K562 (cell line): Measurements from ENCODE around the gene TTC16. TPM values are rescaled to one million over a fixed set of nuclear protein-coding genes. Genes with fewer than 3 reads are reported as not detected.

Experiments
- PHF20 ChIP-seq: fragments of 450-650 bp; IDR thresholded peaks from 2 replicates; pipeline ENCODE4 v1.6.1; 2018; ENCODE audit not compliant: partially characterized antibody
- TCF7 ChIP-seq: sonication (generic); IDR thresholded peaks from 2 replicates; pipeline ENCODE4 v1.6.1; 2016; ENCODE audit warnings: antibody characterized with exemption, borderline replicate concordance
- ZNF347 ChIP-seq: fragments of 450-650 bp; formaldehyde crosslinking; IDR thresholded peaks from 2 replicates; pipeline ENCODE4 v1.4.0; 2020; ENCODE audit warnings: low read depth, mild to moderate bottlenecking, moderate library complexity
- polyA plus RNA-seq, 8 experiments: library from polyadenylated mRNA; depleted of rRNA in 4 of 8; stranded (reverse) in 5 of 8; unstranded in 3 of 8; fragments of >200 nt; fragmentation: Nextera tagmentation in 2 of 8; fragmentation: Illumina TruSeq in 1 of 8; extraction: Ambion mirVana in 2 of 8; extraction: Trizol in 1 of 8; gene quantifications; 2 replicates each; pipeline versions ENCODE4 v1.2.1 to v1.2.3, GENCODE V29; 2011 to 2014; ENCODE audit warnings: inconsistent platforms in 1 of 8, missing spikeins in 1 of 8
- total RNA-seq, 7 experiments: library from RNA; depleted of rRNA in 6 of 7; stranded (reverse); fragments of >200 nt in 6 of 7; fragmentation: Illumina TruSeq in 2 of 7; extraction: Trizol in 2 of 7; gene quantifications; 2 replicates each; pipeline versions ENCODE4 v1.2.1 to v1.2.3, GENCODE V29; 2011 to 2021; ENCODE audit warnings: low replicate concordance in 1 of 7
- TF ChIP-seq, protein P1 (sequence below): fragments of 250-450 bp; sonication (Bioruptor Pico); IDR thresholded peaks from 2 replicates; pipeline ENCODE4 v1.4.0; 2020

The TTC16 gene
- total and polyA plus RNA-seq, 9 of the 15 experiments (the other 6 are each of a cell fraction or from before 2014, with no cell fraction given), result 0.11 TPM; not detected in 8

DNA sequence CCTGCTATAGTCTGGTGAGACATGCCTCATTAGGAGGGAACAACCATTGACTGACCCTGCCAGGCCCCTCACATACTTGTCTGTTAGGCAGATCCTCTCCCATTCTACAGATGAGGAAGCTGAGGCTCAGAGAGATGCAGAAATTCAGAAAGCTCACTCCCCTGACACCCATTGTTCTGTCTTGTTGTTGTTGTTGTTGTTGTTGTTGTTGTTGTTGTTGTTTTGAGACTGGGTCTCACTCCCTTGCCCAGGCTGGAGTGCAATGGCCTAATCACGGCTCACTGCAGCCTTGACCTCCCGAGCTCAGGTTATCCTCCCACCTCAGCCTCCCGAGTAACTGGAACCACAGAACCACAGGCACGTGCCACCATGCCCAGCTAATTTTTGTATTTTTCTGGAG is 22.2 kb upstream of the TTC16 start (continued):
- TF ChIP-seq, protein P1, sequence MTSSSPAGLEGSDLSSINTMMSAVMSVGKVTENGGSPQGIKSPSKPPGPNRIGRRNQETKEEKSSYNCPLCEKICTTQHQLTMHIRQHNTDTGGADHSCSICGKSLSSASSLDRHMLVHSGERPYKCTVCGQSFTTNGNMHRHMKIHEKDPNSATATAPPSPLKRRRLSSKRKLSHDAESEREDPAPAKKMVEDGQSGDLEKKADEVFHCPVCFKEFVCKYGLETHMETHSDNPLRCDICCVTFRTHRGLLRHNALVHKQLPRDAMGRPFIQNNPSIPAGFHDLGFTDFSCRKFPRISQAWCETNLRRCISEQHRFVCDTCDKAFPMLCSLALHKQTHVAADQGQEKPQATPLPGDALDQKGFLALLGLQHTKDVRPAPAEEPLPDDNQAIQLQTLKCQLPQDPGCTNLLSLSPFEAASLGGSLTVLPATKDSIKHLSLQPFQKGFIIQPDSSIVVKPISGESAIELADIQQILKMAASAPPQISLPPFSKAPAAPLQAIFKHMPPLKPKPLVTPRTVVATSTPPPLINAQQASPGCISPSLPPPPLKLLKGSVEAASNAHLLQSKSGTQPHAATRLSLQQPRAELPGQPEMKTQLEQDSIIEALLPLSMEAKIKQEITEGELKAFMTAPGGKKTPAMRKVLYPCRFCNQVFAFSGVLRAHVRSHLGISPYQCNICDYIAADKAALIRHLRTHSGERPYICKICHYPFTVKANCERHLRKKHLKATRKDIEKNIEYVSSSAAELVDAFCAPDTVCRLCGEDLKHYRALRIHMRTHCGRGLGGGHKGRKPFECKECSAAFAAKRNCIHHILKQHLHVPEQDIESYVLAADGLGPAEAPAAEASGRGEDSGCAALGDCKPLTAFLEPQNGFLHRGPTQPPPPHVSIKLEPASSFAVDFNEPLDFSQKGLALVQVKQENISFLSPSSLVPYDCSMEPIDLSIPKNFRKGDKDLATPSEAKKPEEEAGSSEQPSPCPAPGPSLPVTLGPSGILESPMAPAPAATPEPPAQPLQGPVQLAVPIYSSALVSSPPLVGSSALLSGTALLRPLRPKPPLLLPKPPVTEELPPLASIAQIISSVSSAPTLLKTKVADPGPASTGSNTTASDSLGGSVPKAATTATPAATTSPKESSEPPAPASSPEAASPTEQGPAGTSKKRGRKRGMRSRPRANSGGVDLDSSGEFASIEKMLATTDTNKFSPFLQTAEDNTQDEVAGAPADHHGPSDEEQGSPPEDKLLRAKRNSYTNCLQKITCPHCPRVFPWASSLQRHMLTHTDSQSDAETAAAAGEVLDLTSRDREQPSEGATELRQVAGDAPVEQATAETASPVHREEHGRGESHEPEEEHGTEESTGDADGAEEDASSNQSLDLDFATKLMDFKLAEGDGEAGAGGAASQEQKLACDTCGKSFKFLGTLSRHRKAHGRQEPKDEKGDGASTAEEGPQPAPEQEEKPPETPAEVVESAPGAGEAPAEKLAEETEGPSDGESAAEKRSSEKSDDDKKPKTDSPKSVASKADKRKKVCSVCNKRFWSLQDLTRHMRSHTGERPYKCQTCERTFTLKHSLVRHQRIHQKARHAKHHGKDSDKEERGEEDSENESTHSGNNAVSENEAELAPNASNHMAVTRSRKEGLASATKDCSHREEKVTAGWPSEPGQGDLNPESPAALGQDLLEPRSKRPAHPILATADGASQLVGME (CRISPR knock-in tag), result no peak
- no peak for TF ChIP-seq ZNF347 (CRISPR knock-in tag)
- TF ChIP-seq TCF7, result no peak
- no peak for TF ChIP-seq PHF20
